ENCODE data around the gene GALNS. TPM values are rescaled to one million over a fixed set of nuclear protein-coding genes. Genes with fewer than 3 reads are reported as not detected.

GALNS gene
- total and polyA plus RNA-seq, 10 donors = 9.7 to 71.6 (median 42.9) TPM

DNA sequence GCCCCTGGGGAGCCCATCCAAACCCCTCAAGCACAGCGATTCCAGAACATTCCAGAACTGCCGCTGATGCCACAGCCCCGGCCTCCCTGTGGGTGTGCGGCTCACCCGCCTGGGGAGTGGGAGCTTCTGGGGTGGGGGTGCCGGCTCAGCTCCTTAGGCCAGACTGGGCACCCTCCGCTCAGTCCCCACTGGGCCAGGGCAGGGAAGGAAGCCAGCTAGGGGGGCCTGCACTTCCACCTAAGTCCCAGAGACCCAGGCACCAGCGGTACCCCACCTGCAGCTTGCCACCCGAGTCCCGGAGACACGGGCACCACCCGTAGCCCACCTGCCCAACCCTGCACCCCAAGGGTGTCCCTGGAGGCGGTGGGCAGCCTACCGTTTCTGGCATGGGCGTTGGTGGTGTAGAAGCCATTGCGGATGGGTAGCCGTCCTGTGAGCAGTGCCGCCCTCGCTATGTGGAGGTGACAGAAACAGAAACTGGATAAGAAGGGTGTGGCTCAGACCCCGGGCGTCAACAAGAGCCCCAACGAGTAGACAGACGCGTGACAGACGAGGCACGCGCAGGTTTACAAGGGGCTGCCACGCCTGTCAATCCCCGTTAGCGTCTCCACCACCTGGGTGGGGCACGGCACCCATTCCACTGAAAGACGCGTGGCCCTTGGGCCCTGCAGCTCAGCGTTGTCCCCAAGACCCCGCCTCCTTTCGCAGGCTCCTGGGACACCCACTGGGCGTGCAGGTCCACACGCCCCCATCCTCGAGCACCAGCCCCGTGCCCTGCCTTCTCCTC is 15.0 kb downstream of the GALNS start:
- H3K27ac ChIP-seq = peak overlapping the region in 1 of 8 donors; percentile 70
- H3K9me3 ChIP-seq = no peaks in the 10 kb centered on the region
- intact Hi-C loops (cut with DNase I; ENCODE audit: low total_unique reads) = no loop called here
- H3K36me3 ChIP-seq = peaks cover 0 to 91% (median 30%) of the 10 kb centered on the region in 6 donors
- H3K4me3 ChIP-seq = no peak overlapping the region
- no peaks in the 10 kb centered on the region for H3K27me3 ChIP-seq (replicated peaks in 1 of 7)
- TF ChIP-seq POLR2AphosphoS5 (IDR thresholded peaks at IDR 0.05) (no peak), POLR2A (IDR thresholded peaks at IDR 0.05) (no peak), CTCF (IDR thresholded peaks at IDR 0.05 in 8 of 11, conservative IDR thresholded peaks at IDR 0.05 in 3 of 11) (no peak)
- H3K4me1 ChIP-seq = peaks cover 0 to 36% (median 11%) of the 10 kb centered on the region in 6 donors
- WGBS, 5 donors = 86 to 93% (median 91%) methylated on average over 28 to 40 of the region's 40 CpGs
- DNase-seq = no peak

GRCh38 chr16:88840600-88841215 is 16.0 kb downstream of the GALNS start:
- H3K4me3 ChIP-seq = peak overlapping the region in 1 of 8 donors; percentile 25
- TF ChIP-seq POLR2AphosphoS5 (IDR thresholded peaks at IDR 0.05) (no peak), CTCF (IDR thresholded peaks at IDR 0.05 in 8 of 11, conservative IDR thresholded peaks at IDR 0.05 in 3 of 11) (no peak), POLR2A (IDR thresholded peaks at IDR 0.05) (no peak)
- H3K4me1 ChIP-seq = peaks cover 0 to 36% (median 11%) of the 10 kb centered on the region in 6 donors
- peak overlapping the region in 7 of 8 donors; percentile 10 to 77 (median 41) for H3K27ac ChIP-seq
- DNase-seq = no peak
- WGBS, 5 donors = 71 to 87% (median 83%) methylated on average over 28 to 30 of the region's 30 CpGs
- intact Hi-C loops (cut with DNase I; ENCODE audit: low total_unique reads) = no loop called here
- H3K36me3 ChIP-seq = peaks cover 0 to 87% (median 30%) of the 10 kb centered on the region in 6 donors
- no peaks in the 10 kb centered on the region for H3K9me3 ChIP-seq
- H3K27me3 ChIP-seq (replicated peaks in 1 of 7) = no peaks in the 10 kb centered on the region

DNA sequence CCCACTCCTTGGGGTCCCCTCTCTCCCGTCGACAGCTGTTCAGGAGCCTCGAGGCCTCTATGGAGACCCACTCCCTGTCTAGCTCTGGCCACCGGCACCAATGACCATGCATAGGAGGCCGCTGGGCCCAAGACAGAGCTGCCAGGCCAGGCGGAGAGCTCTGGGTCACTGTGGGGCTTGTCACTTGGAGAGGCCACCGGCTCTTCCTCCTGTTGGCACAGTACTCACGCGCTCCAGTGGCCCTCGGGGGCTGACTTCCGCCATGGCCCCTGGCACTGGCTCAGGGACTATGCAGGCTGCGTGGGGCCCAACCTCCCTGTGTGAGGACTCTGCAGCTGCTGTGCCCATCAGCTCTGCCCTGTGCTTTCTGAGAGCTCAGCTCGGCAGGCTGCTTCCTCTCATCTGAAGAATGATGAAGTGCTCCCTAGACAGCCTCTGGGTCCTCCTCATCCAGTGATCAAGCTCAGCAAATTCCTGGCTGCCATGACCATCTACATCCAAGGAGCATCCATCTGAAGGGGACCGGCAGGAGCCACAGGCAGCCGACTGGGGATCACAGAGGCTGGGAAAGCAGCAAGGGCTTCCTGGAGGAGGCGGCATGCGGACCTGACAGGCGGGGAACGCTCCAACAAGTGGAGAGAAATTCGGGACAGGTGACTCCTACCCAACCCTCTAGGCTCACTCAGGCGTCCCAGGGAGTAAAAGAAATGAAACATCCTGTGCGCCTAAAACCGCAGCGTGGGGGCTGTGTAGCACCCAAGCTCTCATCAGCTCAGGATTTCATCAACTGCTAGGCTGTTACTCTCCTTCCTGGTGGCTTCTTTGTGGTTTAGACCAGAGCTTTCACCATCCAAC is 16.8 kb downstream of the GALNS start:
- TF ChIP-seq POLR2A (IDR thresholded peaks at IDR 0.05) (no peak), POLR2AphosphoS5 (IDR thresholded peaks at IDR 0.05) (no peak), CTCF (IDR thresholded peaks at IDR 0.05 in 8 of 11, conservative IDR thresholded peaks at IDR 0.05 in 3 of 11) (no peak)
- H3K36me3 ChIP-seq = peaks cover 0 to 91% (median 36%) of the 10 kb centered on the region in 6 donors
- no peaks in the 10 kb centered on the region for H3K27me3 ChIP-seq (replicated peaks in 1 of 7)
- DNase-seq = no peak
- 60 to 91% (median 78%) methylated on average over 17 to 24 of the region's 24 CpGs for WGBS, 5 donors
- H3K4me3 ChIP-seq = peak overlapping the region in 1 of 8 donors; percentile 25
- intact Hi-C loops (cut with DNase I; ENCODE audit: low total_unique reads) = no loop called here
- peak overlapping the region in 7 of 8 donors; percentile 10 to 77 (median 54) for H3K27ac ChIP-seq
- peaks cover 0 to 36% (median 11%) of the 10 kb centered on the region in 6 donors for H3K4me1 ChIP-seq
- H3K9me3 ChIP-seq = no peaks in the 10 kb centered on the region
